Suppressor macrophage treated with lipopolysaccharide for 1 hour (primary cell): Measurements from ENCODE around the gene TNFRSF25.
A peak's percentile ranks its signal among the peaks of the same experiment; 100 is the strongest.

Experiments used
- DNase-seq, 3 donors: peaks; one replicate each; pipeline ENCODE4 v3.0.0-alpha.2; 2020 to 2022

TNFRSF25 gene, protein sequence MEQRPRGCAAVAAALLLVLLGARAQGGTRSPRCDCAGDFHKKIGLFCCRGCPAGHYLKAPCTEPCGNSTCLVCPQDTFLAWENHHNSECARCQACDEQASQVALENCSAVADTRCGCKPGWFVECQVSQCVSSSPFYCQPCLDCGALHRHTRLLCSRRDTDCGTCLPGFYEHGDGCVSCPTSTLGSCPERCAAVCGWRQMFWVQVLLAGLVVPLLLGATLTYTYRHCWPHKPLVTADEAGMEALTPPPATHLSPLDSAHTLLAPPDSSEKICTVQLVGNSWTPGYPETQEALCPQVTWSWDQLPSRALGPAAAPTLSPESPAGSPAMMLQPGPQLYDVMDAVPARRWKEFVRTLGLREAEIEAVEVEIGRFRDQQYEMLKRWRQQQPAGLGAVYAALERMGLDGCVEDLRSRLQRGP

DNA sequence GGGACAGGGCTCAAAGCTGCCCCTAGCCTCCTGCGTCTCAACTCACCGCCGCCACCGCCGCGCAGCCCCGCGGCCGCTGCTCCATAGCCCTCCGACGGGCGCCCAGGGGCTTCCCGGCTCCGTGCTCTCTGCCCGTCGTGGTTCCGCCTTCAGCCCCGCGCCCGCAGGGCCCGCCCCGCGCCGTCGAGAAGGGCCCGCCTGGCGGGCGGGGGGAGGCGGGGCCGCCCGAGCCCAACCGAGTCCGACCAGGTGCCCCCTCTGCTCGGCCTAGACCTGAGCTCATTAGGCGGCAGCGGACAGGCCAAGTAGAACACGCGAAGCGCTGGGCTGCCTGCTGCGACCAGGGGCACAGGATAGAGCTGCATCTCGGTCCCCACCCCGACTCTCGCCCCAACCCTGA is at the start of gene TNFRSF25:
TNFRSF25 (minus strand) TSS at position 151 of the 400 bp plus-strand sequence; CDS start at position 85, 66 bp downstream.
- peak in 1 of 3 donors; percentile 30 for DNase-seq

DNA sequence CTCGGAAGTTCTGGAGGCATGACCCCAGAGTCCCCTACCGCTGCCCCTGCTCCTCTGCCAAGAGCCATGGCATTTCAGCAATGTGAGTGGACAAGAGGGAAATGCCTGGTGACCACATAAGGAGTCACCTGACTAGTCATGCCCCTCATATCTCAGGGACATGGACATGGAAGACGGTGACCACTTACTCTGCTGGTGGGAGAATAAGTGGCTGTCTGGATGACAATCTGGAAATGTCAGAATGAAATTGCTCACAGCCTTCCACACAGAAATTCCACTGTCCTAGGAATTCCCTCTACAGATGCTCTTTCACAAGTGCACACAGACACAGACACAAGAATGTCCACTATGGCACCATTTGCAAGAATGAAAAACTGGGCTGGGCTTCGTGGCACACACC is 49.8 kb upstream of the TNFRSF25 start:
- DNase-seq: peak in 2 of 3 donors; percentile 16 to 18

DNA sequence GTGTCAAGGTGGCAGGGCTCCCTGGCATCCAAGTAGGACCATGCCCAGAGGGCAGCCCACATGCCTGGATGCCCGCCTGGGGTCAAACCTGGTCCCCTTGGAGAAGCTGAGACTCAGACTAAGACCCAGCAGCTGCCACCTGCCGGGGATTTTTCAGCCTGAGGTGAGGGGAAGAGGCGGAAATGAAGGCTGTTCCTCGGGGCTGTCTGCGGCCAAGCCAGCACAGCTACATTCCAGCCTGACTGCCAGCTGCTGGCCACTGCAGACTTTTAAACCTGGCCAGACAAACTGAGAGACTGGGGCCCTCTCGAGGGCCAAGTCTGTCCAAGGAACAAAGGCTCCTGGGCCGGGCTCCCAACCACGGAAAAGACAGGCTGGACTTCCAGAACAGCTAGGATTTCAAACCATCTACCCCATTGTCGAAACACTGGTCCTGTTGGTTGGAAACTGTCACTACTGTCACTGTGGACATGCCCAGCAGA is 47.4 kb upstream of the TNFRSF25 start:
- DNase-seq: no peak

DNA sequence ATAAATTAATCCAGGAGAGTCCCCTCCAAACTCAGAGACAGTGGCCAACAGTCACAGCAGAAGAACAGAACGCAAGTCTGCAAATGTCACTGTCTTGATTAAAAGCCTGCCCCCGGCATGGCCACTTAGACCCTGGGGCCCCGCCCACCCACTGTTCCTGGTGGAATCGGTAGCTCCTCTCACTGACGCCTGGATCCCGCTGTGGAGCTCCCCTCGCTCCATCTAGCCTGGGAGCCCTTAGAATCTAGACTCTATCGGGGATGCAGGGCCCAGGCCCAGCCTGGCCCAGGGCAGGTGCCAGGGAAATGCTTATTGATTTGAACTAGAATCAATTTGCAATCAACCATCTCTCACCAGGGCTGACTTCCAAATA is 46.9 kb upstream of the TNFRSF25 start:
- DNase-seq: no peak

DNA sequence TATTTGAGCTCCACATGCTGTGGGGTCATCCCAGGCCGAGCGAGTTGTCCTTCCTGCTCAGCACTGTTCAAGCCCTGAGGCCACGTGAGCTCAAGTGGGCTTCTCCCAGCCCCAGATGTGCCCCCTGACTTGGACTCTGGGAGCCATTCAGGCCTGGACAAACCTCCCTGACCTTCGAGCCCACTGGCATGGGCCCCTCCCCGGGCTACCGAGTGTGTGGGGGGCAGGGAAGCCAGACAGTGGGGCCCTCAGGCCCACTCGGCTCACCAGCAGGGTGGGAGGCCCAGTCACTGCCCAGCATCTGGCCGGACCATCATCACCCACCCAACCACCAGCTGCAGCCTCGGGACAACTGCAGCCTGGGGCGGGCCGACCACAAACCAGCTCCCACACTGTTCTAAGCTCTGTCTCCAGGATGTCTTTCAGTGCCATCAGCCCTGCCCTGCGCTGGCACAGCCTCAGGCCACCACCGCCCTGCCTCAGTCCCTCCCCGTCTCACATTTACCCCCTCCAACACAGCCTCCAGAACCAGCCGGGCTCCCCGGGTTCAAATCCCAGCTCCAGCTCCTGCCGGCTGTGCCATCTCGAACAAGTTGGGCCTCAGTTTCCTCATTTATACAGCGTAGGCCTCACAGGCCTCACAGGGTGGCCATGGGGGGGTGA is 46.4 kb upstream of the TNFRSF25 start:
- no peak for DNase-seq

DNA sequence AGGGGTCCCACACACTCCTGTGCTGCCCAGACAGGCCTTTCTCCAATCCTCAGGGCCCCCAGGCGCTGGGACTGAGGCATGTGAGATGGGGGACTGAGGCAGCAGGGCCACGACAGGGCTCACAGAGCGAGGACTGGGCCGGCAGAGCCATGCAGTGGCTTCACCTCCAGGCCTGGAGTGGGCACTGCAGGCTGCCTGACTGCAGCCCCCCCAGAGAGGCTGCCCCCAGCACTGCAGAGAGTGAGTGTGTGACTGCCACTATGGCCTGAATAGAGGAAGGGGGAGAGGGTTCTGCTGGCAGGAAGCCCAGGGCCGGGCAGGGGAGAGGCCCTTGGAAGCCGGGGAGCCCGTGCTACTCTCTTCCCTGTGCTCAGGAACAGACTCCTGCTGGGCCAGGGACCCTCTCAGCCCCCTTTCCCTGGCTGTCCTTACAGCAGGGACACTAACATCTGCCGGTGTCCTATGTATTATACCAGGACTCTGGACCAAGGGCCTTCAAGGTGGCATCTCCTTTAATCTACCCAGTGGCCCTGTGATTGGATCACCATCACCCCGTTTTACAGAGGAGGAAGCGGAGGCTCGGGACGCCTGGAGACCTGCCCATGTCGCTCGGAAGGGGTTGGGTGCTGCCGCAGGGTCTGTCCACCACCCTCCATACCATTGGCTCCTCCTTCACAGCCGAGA is 45.7 kb upstream of the TNFRSF25 start:
- no peak for DNase-seq

DNA sequence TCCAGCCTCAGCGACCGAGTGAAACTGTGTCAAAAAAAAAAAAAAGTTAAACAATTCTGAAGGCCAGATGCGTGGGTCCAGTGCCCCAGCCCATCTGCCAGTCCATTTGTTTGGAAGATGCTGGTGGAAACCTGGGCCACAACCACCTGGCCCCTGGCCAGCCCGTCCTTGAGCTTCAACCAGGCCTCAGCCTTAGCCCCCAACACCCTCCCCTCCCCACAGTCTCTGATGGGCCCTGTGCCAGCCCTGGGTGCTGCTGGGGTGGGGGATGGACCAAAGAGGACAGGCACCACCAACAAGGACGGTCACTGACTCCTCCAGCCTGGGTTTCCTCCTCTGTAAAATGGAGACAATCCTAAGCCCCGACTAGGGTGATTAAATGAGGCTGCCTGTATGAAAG is 45.1 kb upstream of the TNFRSF25 start:
- no peak for DNase-seq

DNA sequence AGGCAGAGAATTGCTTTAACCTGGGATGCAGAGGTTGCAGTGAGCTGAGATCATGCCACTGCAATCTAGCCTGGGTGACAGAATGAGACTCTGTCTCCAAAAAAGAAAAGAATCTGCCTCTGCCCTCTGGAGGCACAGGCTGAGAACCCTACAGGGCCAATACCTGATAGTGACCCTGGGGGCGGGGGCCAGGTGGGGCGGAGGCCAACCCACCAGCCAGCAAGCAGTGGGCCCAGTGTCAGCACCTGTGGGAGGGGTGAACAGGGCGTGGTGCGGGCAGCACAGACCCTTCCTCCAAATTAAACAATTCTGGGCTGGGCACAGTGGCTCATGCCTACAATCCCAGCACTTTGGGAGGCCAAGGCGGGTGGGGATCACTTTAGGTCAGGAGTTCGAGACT is 44.5 kb upstream of the TNFRSF25 start:
- DNase-seq: no peak

DNA sequence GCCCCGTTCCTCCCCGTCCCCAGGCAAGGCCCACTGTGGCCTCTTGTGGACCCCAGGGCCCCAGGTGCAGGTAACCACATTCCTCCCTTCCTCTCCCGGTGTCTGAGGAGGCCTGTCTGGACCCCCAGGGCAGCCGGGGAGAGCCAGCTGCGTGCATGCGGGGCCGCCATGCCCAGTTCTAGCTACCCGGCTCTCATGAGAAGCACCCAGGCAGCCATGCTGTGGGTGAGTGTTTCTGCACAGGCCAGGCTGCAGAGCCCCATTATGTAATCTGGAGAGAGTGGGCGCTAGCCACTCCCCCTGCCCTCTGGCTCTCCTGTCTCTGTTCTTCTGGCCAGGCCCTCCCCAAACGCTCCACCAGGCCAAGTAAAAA is 43.9 kb upstream of the TNFRSF25 start:
- DNase-seq: peak; percentile 73 to 83 (median 80)

DNA sequence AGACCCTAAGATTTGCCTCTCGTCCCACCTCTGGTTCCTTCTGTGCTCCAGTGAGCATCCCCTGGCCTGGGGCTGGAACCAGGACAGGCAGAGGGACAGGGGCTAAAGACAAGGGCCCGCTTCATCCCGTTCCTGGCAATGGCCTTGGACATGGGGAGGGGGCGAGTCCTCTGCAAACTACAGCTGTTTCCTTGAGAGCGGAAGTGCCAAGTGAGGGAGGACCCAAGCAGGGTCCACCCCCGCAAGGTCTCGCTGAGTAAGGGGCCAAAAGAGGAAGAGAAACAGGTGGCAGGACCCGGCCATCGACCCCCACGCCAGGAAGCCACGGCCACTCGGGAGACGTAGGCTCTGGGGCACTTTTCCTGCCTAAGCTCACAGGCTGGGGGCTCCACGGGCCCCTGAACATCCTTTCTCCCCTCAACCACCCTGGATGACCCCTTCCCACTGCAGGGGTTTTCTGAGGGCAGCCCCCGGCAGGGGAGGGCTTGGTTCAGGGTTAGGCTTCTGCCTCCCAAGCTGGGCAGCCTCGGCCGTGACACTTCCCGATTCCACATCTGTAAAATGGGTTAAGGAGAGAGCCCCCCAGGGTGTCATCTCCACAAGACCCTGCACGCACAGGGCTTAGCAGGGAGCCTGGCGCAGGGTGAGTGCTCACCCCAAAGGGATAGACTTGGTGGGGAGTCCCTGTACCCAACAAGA is 43.4 kb upstream of the TNFRSF25 start:
- peak; percentile 46 to 55 (median 54) for DNase-seq

DNA sequence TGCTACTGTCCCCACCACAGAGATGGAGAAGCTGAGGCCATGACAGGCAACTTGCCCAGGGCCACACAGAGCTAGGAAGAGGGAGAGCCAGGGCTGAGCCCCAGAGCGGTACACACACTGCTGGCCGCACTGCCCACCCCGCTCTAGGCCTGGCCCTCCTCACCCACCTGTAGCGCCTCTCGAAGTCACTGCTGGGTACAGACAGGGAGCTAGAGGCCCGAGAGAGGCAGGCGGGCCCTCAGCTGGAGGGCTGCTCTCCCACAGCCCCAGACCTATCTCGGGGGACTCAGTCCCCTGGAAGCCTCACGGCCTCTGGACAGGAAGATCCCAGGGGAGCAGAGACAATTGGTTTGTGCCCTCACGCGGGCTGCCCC is 42.8 kb upstream of the TNFRSF25 start:
- DNase-seq: no peak

DNA sequence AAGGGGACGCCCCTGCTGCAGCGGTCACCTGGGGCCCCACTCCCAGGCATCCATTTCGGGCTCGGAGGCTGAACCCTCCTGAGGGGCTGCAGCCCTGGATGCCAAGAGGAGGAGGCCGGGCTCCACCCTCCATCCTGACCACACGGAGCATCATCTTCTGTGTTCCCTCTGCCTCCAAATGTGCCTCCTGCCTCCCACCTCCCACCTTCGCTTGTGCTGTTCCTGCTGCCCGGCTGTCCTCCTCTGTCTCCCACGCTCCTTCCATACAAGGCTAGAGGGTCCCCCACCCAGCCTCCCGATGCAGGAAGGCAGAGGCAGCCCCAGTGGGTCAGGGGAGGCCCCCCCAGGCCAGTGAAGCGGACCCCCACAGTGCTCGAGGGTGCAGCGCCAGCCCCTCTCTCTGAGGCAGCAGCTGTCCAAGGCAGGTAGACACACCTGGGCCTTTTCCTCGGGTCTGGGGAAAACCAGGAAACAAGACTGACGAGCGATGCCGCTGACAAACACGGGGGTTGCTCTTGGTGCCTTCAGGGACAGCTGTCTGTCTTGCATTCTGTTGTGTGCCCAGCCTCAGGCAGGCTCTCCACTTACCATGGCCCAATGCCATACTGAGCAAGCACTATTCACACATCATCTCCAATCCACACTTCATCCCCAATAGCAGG is 42.3 kb upstream of the TNFRSF25 start:
- no peak for DNase-seq

DNA sequence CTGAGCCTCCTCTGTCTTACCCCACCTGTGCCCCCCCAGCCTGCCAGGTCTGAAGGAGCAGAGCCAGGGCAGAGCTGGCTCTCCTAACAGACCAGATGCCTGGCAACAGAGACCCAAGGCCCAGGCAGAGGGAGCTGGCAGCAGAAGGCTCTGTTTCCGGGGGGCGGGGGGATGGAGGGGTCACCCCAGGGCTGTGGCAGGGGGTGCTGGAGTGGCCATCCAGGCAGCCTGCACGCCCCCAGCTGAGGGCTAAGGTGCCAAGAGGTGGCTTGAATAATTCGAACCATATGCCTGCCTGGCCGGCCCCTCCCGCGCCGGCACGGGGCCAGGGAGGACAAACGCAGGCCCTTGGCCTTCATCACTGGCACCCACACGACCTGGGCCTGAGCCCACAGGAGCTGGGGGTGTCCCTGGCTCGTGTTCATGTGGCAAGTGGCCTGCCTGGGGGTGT is 41.5 kb upstream of the TNFRSF25 start:
- no peak for DNase-seq

DNA sequence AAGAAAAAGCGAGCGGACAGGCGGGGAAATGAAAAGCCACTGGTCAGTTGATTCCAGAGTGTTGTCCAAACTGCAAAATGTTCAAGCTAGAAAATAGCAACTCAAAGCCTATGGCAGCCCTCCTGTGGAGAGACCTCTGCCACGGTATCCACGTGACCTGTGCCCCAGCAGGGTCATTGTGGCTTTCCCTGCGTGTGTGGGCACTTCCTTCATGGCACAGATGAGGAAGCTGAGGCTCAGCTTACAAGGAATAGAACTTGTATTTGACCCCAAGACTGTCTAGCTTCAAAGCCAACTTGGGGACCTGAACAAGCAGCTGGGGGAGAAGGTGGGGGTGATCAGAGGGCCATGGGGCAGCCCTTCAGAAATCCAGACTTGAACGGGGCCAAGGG is 41.1 kb upstream of the TNFRSF25 start:
- peak; percentile 71 to 76 (median 72) for DNase-seq

DNA sequence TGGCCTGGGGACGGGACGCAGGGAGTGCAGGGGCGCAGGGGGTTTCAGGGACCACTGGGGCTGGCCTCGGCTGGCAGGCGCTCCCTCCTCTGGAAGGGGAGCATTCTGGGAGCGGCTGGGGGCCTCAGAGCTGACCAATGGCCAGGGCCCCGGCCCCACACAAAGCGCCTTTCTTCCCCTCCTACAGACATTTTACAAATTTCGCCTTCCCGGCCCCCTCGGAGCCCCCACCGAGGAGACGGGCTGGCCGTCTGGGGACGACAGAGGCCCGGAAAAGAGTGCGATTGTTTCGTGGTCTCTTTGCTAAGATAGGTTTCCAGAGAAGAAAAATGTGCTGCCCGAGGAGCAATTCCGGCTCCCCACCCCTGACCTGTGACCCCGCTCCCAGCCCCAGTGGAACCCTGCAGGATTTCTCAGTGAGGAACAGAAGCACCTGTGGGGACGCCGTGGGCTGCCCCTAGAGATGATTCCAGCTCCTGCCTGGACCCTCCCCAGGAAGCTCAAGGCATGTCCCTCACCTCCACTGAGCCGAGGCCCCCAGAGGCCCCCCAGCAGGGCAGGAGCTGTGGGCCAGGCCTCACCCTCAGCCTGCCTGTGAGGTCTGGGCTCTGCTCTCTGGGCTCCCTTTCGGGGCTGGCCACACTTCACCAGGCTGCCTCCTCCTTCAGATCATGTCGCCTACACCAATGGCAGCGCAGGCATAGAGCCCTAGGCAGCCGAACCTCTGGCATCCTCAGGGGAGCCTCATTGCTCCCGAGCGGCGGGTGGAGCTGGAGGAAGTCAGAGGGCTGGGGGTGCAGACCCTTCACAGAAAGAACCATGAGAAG is 40.5 kb upstream of the TNFRSF25 start:
- no peak for DNase-seq

DNA sequence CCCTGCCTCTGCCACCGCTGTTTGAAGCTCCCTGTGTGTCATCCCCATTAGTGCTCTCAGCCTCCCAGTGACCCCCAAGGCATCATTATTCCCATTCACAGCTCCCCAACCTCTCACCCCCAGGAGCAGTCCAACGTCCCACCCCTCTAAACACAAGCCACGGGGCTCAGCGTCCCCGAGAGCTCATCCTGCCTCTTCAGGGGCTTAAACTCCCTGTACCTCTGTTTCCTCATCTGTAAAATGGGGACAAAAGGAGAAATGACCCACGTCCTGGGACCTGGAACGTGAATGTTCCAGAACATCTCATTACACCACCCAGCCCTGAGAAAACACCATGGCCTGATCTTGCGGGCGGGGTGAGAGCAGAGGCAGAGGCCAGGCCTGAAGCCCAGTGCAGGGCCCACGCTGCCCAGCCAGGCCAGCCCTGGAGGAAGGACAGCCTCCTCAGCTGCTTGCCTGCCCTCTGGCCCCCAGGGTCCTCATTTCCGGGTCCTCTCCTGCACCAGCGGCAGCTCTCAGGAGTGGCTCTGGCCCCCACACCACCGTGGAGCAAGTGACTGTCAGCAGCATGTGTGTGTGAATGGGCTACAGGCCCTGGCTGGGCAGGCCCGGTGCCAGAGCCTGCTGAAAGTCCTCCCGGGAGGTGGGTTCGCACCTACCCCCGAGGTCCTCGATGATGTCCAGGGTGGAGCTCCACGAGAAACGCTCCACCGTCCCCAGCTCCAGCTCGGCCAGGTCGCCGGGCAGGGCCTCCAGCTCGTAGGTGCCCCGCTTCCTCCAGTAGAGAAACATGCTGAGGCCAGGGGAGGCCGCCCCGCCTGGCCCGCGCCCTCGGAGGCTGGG is 39.6 kb upstream of the TNFRSF25 start:
- no peak for DNase-seq

DNA sequence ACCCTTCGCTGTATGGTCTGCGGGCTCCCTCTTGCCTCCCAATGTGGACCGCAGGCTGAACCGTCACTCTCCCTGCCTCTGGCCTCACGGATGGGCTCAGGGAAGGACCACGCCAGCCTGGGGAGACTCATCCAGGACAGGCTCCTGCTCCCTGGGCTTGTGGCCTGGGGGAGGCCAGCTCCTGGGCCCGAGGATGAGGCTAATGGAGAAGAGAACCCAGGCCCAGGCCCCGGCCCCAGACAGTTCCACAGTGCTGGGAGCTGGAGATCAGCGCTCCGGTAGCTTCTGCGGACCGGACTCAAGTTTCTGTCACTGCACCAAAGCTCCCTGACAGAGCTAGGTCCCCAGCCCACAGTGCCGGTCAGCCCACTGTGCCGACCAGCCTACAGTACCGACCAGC is 38.9 kb upstream of the TNFRSF25 start:
- DNase-seq: no peak

DNA sequence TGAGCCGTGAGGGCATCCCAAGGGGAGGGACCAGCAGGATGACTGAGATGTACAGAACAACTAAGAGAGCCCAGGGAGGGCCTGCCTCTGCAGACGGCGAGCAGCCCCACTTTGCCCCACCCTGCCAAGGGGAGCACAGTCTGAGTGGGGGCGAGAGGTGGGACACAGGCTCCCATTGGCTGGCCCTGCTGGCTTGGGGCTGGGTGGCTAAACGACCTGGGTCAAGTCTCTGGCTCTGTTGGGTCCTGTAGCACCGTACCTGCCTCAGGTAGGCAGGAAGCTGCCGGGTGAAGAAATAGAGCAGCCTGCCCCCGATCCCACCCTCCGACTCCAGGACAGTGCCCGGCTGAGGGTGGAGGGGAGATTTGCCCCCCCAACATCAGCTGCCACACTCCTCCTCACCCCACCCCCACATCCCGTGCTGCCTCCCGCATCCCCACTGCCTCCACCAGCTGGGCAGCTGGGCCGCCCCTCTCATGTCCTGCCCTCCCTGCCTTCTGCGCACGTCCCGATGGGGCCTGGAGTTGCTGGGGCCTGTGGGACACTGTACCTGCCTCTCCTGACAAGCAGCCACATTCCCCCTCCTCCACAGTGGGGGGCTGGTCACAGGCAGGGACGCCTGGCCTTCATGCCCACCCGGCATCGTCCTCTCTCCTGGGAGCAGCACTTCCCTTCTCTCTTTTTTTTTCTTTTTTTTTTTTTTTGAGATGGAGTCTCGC is 38.1 kb upstream of the TNFRSF25 start:
- DNase-seq: no peak

DNA sequence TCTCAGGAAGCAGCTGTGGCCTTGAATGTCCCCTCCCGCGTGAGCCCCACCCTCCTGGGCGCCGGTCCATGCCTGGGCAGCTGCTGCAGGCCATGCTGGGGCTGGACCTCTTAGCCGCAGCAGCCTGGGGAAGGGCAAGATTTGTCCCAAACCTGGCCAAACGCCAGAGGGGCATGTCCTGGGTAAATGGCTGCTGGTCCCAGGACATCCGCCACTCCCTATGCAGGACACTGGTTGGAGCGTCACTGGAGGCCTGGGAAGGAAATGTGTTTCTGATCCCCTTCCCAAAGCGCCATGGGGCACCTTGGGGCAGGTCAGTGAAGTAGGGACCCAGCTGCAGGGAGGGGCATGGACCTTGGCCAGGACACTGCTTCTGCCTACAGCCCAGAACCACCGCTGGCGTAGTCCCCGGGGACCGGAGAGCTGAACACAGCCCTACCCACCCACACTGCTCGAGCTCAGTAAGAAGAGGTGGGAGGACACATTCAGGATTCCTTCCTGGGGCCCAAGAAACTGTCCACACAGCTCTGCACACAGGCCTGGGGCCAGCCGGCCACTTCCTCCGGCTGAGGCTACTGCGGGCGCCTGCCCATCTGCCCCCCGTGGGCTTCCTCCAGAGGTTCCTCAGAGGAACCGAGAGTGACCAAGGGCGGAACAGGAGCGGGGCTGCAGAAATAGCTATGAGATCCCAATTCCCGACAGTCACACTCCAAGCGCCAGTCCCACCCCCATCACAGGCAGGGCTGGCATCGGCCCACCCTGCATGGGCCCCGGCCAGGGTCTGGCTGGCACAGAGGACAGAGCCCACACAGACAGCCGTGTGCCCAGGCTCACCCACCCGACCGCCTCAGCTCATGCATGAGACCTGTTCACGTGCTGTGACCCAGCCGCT is 36.3 kb upstream of the TNFRSF25 start:
- DNase-seq: peak; percentile 26 to 44 (median 39)
